ENCODE data around the gene NANOS2.
A peak's percentile ranks its signal among the peaks of the same experiment; 100 is the strongest.

GRCh38 chr19:45863840-45864628 lies 50.5 kb downstream of the NANOS2 start, which contains the start of gene FOXA3:
- TF ChIP-seq CTCF (IDR thresholded peaks at IDR 0.05) (peak in 4 of 6 experiments; percentile 18 to 54 (median 36)), POLR2A (IDR thresholded peaks at IDR 0.05) (no peak)

All from thyroid gland (tissue), 4 donors.